GM12865 (cell line): ENCODE data around the gene CCNA1.

ENCODE experiments used
- DNase-seq: peaks from one replicate; pipeline ENCODE4 v3.0.0; 2010; ENCODE audit warnings: low read depth
- H3K4me3 ChIP-seq: 2 replicates; pipeline ENCODE4 v1.5.1; 2011; ENCODE audit warnings: mild to moderate bottlenecking, low read depth, low read length, control low read depth
- CTCF ChIP-seq: IDR thresholded peaks from 2 replicates; pipeline ENCODE4 v1.5.1; 2011; ENCODE audit warnings: low read length, control low read depth, low read depth, inconsistent platforms; ENCODE audit not compliant: insufficient read depth; ENCODE audit errors: missing control alignments

The CCNA1 gene

GRCh38 chr13:36476661-36477060, 44.4 kb downstream of the CCNA1 start:
- TF ChIP-seq CTCF = no peak
- no peak for DNase-seq
- H3K4me3 ChIP-seq = no peak overlapping the region

GRCh38 chr13:36480726-36481427, 48.6 kb downstream of the CCNA1 start:
- no peak for DNase-seq
- no peak for TF ChIP-seq CTCF
- H3K4me3 ChIP-seq = no peak overlapping the region

- no peak for DNase-seq
- H3K4me3 ChIP-seq = no peak overlapping the region
- no peak for TF ChIP-seq CTCF
Measured at GRCh38 chr13:36490055-36490454, 57.8 kb downstream of the CCNA1 start.
